GM19463 (cell line): ENCODE measurements around the gene RPS15.
"Not testable (repeated sequence)": the region's sequence is repeated elsewhere in the genome, so short reads cannot be mapped to it uniquely, and the experiment has no call there.

Experiments used
- ATAC-seq: cut with Tn5 transposase; IDR thresholded peaks from one replicate; pipeline ENCODE4 v1.9.1; 2021; ENCODE audit warnings: mild to moderate bottlenecking, moderate library complexity; ENCODE audit not compliant: unreplicated experiment

The RPS15 gene

GRCh38 chr19:1433119-1434039 lies 4.8 kb upstream of the RPS15 start:
- ATAC-seq: no peak

- no peak for ATAC-seq
Measured at GRCh38 chr19:1434040-1434366, 4.2 kb upstream of the RPS15 start.

GRCh38 chr19:1434577-1435060 lies 3.6 kb upstream of the RPS15 start:
- ATAC-seq: no peak

GRCh38 chr19:1435378-1435989 lies 2.7 kb upstream of the RPS15 start:
- ATAC-seq: no peak

- ATAC-seq: no peak
Measured at GRCh38 chr19:1437609-1438008, 587 bp upstream of the RPS15 start.

- ATAC-seq: no peak
Measured at GRCh38 chr19:1438933-1439354, 748 bp downstream of the RPS15 start.

- not testable (repeated sequence) for ATAC-seq
Measured at GRCh38 chr19:1439525-1440417, 1.6 kb downstream of the RPS15 start.

GRCh38 chr19:1440418-1440801 lies 2.2 kb downstream of the RPS15 start:
- ATAC-seq: no peak

GRCh38 chr19:1441022-1441426 lies 2.8 kb downstream of the RPS15 start:
- ATAC-seq: no peak

- no peak for ATAC-seq
Measured at GRCh38 chr19:1441677-1442438, 3.7 kb downstream of the RPS15 start.

GRCh38 chr19:1445185-1445931 lies 7.2 kb downstream of the RPS15 start:
- ATAC-seq: peak; percentile 73

- ATAC-seq: no peak
Measured at GRCh38 chr19:1445932-1446712, 7.9 kb downstream of the RPS15 start.

GRCh38 chr19:1446713-1447481 lies 8.7 kb downstream of the RPS15 start:
- ATAC-seq: no peak

- no peak for ATAC-seq
Measured at GRCh38 chr19:1447504-1447903, 9.3 kb downstream of the RPS15 start.

GRCh38 chr19:1447944-1448343 lies 9.7 kb downstream of the RPS15 start:
- ATAC-seq: no peak

GRCh38 chr19:1449467-1450442 lies 11.6 kb downstream of the RPS15 start, which contains the start of gene APC2:
TSS of gene APC2 (plus strand) at chr19:1450121. CDS start at chr19:1453002, 2,881 bp downstream.
- ATAC-seq: no peak
